GM12891 (cell line): ENCODE measurements around the gene ZNF664.

ENCODE experiments used
- POLR2AphosphoS5 ChIP-seq: IDR thresholded peaks from 2 replicates; pipeline ENCODE4 v1.6.1; 2011; ENCODE audit warnings: low read depth, low read length, control low read depth
- POU2F2 ChIP-seq: IDR thresholded peaks from 2 replicates; pipeline ENCODE4 v1.6.1; 2011; ENCODE audit warnings: low read depth, mild to moderate bottlenecking, control low read depth, low read length, moderate library complexity
- SPI1 ChIP-seq: IDR thresholded peaks from 2 replicates; pipeline ENCODE4 v1.6.1; 2011; ENCODE audit warnings: low read depth, low read length, control low read depth
- TAF1 ChIP-seq: IDR thresholded peaks from 2 replicates; pipeline ENCODE4 v1.6.1; 2011; ENCODE audit warnings: low read depth, low read length, control low read depth

GRCh38 chr12:123962513-123962912 is 10.5 kb upstream of the ZNF664 start:
- TF ChIP-seq POLR2AphosphoS5 (no peak), TAF1 (no peak), POU2F2 (no peak), SPI1 (no peak)
